ENCODE measurements around the gene KPNA2.
"Not testable (repeated sequence)": the region's sequence is repeated elsewhere in the genome, so short reads cannot be mapped to it uniquely, and the experiment has no call there.

KPNA2 gene

DNA sequence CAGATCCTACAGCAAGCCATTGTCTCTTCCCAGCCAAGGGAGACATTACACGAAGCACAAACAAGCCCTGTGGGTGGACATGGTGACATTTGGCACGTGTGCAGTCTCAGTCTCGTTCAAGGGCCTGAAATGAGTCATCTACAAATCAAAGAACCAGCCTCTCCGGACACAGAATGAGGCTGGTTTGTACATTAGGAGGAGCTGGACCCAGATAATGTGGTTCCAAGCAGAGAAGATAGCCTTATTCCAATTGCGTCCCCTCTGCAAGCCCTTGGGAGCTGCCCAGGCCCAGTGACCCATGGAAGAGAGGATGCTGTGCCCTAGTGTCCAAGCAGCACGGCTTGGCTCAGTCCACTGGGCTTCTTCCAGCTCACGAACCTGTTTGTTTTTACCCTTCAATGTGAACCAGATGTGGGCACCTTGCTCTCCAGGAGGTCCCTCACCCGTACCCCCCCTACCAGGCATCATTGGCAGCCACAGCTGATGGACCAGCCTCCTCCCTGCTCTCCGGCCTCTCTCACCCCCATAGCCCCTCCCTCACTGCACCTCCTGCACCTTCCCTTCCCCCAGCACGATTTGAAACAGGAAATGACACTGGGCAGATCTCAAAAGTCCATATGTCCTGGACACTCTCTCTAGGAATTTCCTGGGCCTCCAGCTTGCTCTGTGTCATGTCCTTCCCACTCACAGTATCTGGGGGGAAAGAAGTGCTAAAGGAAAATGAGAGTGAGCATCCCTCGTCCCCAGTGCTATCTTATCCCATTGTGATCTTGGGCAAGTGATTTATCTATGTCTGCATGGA, 26.2 kb downstream of the KPNA2 start:
- DNase-seq: no peak

DNA sequence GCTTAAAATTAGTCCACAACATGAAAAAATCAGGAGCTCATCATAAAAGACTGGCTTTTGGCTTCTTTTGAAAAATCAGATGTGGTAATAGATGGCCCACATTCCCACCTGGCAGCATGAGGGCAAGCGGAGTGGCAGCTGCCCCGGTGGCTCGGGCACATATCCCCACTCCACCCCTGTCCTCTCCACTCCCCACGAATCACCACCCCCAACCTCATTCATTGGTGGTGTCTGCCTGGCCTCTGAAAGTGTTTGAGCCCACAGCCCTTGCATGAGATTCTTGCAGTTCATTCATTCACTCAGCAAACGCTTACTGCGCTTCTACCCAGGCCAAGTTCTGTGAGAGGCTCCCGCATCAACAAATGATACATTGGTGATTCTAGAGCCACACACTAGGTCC, 29.8 kb downstream of the KPNA2 start:
- not testable (repeated sequence) for DNase-seq

DNA sequence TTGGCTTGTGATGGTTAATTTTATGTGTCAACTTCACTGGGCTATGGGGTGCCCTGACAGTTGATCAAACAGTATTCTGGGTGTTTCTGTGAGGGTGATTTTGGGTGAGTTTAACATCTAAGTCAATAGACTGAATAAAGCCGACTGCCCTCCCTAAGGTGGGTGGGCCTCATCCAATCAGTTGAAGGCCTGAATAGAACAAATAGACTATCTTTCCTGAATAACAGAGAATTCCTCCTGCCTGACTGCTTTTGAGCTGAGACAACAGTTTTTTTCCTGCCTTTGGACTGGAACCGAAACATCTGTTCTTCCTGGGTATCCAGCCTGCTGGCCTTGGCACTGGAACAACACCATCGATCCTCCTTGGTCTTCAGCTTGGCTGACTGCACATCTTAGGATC, 33.0 kb downstream of the KPNA2 start:
- not testable (repeated sequence) for DNase-seq

DNA sequence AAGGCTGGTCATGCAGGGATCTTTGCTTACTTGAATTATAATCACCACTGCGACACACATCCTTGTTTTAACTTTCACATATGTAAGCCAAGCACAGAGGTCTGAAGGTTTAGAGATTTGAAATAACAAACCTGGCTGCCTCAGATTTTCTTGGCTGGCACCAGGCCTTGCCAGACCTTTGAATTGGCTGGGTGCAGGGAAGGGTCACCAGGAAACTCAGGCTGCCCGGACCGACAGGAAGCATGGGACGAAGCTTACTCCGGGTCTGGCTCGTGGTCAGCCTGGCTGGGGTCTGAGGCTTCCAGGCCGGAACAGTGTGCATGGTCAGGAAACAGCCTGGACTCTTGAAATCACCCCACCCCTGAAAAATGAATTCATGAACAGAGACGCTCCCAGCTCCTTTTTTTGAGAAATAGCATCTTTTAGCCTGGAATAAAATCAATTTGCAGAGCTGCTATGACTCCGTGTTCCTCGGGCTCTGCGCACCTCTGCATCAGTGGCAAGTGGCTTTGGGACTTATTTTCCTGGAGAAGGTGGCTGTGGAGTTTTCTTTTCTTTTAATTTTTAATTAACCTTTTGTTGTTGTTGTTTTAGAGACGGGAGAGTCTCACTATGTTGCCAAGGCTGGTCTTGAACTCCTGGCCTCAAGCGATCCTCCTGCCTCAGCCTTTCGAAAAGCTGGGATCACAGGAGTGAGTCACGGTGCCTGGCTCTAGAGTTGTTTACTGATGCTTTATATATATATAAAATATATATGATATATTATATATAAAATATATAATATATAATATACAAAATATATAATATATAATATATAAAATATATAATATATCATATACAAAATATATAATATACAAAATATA, 35.3 kb downstream of the KPNA2 start:
- not testable (repeated sequence) for DNase-seq

DNA sequence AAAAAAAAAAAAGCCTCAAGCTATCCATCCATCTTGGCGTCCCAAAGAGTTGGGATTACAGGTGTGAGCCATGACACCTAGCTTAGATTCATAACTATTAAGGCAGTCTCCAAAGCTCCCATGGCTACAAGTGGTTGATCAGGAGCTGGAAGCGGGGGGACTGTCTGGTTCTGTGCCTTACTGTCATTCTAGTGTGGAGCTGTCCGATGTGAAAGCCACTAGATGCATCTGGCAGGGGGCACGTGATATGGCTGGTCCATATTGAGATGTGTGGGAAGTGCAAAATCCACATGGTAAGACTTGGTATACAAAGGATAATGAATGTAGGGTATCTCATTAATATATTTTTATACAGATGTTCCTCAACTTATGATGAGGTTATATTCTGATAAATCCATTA, 38.7 kb downstream of the KPNA2 start:
- no peak for DNase-seq

DNA sequence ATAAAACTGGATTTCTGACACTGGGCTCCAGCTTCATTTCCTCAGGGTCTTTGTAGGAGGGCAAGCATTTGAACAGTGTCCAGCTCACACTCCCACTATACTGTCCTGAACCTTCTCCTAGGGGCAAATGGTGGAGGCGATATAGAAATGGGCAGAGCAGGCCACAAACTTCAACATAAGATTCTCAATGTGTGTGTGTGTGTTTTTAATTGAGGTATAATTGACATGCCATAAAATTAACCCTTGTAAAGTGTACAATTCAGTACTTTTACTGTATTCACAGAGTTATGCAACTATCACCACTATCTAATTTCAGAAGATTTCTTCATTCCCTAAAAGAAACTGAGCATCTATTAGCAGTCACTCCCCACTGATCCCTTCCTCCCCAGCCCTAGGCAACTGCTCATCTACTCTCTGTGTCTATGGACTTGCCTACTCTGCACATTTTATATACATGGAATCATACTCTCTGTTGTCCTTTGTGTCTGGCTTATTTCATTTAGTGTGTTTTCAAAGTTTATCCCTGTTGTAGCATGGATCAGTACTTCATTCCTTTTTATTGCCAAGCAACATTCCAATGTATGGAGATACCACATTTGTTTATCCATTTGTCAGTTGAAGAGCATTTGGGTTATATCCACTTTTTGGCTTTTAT, 40.5 kb downstream of the KPNA2 start:
- peak; percentile 40 for DNase-seq

DNA sequence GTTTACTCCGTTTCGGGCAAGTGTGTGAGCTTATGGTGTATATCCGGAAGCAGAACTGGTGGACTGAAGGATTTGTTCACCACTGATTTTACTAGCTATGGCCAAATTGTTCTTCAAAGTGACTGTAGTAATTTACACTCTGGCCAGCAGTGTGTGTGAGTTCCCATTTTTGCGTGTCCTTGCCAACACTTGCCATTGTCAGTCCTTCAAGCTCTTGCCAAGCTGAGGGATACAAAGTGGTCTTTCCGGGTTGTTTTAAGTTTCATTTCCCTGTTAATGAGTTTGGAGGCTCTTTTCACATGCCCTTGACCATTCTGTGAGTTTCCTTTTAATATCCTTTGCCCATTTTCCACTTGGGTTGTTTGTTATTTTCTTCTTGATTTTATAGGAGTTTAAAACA, 42.0 kb downstream of the KPNA2 start:
- DNase-seq: not testable (repeated sequence)

DNA sequence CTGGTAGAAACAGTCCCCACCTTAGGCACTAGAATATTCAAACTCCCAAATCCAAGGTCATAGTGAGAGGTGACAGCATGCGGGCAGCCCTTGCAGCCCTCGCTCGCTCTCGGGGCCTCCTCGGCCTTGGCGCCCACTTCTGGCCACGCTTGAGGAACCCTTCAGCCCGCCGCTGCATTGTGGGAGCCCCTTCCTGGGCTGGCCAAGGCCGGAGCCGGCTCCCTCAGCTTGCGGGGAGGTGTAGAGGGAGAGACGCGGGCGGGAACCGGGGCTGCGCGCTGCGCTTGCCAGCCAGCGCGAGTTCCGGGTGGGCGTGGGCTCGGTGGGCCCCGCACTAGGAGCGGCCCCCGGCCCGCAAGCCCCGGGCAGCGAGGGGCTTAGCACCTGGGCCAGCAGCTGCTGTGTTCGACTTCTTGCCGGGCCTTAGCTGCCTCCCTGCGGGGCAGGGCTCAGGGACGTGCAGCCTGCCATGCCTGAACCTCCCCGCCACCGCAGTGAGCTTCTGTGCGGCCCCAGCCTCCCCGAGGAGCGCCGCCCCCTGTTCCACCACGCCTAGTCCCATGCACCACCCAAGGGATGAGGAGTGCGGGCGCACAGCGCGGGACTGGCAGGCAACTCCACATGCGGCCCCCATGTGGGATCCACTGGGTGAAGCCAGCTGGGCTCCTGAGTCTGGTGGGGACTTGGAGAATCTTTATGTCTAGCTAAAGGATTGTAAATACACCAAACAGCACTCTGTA, 45.0 kb downstream of the KPNA2 start:
- no peak for DNase-seq

DNA sequence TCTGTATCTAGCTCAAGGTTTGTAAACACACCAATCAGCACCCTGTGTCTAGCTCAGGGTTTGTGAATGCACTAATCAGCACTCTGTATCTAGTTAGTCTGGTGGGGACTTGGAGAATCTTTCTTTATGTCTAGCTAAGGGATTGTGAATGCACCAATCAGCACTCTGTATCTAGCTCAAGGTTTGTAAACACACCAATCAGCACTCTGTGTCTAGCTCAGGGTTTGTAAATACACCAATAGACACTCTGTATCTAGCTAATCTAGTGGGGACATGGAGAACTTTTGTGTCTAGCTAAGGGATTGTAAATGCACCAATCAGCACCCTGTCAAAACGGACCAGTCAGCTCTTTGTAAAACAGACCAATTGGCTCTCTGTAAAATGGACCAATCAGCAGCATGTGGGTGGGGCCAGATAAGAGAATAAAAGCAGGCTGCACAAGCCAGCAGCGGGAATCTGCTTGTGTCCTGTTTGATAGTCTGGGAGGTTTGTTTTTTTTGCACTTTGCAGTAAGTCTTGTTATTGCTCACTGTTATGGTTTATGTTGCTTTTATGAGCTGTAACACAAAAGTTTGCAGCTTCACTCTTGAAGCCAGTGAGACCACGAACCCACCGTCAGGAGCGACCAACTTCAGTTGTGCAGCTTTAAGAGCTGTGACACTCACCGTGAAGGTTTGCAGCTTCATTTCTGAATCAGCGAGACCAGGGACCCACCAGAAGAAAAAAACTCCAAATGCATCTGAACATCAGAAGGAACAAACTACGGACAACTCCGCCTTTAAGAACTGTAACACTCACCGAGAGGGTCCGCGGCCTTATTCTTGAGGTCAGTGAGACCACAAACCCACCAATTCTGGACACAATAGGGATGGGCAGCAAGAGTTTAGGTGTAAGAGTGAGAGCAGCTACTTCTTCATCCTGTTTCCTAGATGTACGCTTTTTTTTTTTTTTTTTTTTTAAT, 46.0 kb downstream of the KPNA2 start:
- DNase-seq: not testable (repeated sequence)

DNA sequence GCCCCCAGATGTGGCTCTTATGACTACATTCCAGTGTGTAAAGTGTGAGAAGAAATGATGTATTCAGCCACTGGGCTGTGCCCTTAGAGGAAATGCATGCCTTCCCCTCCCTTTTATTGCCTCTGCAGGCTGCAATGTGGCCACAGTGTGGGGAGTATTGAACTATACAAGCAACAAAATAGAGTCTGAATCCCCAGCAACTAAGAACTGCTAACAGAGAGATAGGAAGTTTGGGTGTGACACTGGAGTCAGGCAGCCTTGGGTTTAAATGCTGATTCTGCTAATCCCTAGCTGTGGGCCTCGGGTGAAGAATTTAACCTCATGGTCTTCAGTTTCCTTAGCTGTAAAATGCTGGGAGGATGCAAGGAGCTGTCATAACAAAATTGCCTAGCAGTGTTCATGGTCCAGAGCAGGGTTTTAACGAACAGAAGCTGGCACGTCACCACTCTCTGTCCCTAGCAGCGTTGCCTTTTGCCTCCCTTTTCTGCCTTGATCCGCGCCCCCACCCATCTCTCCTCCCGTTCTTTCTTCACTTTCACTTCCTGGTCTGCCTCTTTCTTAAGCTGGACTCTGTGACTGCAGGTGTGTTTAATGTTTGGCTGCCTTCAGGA, 50.3 kb downstream of the KPNA2 start:
- no peak for DNase-seq

DNA sequence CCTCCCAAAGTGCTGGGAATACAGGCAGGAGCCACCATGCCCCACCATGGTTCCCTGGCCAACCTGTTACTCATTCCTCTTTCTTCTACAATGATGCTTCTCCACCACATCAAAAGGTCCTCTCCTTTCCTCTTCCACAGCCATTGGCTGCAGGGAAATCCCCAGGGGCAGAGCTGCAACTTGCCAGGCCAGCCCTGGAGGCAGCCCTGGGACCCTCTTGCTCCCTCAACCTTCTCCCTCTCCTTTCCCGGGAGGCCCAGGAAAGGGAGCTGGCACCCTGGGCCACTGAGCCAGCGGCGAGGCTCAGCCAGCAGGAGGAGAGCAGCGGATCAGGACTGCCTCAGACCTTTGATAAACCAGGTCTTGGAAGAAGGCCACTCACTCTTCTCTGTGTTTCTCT, 51.1 kb downstream of the KPNA2 start:
- not testable (repeated sequence) for DNase-seq

DNA sequence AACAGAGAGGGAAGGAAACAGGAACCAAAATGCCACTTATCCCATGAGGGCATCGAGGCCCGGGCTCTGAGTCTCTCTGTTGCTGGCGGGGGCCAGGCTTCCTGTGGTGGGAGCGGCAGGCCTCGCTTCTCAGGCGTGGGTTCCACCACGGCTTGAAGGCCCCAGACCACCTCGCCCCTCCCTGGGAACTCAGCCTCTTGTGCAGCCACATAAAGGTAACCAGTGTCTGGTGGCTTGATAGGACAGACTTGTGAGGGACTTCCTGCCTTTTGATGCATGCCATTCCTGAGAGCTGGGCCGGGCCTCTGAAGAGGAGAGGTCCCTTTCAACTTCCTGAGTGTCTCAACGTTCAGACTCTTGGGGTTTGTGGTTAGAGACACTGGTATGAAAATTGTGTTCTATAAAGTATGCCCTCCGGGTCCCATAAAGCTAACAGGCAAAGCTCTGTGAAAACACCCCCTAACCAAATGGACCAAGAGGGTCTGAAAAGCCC, 51.6 kb downstream of the KPNA2 start:
- not testable (repeated sequence) for DNase-seq

DNA sequence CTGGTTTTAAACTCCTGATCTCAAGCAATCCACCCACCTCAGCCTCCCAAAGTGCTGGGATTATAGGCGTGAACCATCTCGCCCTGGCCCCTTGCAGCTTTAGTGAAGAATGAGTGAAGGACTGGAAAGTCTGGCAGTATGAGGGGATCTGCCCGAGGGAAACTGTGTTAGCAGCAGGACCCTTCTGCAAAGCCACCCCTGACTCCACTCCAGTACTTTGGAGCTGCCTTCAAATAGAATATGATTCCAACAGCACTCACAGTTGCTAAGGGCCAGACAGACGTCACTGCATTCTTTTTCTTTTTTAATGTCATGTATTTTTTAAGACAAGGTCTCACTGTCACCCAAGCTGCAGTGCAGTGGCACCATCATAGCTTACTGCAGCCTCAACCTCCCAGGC, 52.3 kb downstream of the KPNA2 start:
- no peak for DNase-seq

DNA sequence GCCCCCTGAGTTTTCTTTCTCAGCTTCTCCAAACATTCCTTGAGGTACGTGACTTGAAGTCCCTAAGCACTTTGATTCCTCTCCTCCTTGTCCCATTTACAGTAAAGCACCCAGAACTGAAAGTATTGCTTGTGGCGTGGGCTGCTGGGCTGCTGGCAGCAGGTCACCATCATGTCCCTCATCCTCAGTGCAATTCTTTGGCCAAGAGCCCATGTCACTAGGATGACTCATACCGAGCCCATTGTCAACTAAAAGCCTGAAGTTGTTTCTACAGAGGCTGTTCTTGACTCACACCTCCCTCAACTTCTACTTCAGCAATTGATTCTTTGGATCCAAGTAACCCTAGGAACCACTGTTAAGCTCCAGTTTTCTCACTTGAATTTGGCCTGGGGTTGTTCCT, 54.3 kb downstream of the KPNA2 start:
- peak; percentile 31 for DNase-seq

DNA sequence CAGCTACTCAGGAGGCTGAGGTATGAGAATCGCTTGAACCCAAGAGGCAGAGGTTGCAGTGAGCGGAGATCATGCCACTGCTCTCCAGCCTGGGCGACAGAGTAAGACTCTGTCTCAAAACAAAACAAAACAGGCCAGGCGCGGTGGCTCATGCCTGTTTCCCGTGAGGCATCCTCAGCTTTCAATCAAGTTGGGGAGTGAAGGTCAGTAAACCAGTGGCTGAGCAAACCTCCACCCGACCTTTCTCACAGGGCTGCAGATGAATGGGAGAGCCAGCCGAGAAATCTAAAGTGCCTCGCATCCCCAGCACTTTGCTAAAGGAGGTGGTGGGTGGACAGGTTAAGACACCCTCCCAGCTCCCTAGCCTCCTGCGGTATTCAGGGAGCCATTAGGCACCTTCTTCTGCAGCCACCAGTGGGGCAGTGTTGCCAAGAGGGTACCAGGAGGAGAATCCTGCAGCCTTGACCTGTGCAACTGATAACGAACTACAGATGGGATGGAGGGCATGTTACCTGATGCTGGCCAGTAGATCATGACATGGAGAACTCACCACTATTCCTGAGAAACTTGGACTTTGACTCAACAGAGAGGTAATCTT, 59.0 kb downstream of the KPNA2 start:
- no peak for DNase-seq

DNA sequence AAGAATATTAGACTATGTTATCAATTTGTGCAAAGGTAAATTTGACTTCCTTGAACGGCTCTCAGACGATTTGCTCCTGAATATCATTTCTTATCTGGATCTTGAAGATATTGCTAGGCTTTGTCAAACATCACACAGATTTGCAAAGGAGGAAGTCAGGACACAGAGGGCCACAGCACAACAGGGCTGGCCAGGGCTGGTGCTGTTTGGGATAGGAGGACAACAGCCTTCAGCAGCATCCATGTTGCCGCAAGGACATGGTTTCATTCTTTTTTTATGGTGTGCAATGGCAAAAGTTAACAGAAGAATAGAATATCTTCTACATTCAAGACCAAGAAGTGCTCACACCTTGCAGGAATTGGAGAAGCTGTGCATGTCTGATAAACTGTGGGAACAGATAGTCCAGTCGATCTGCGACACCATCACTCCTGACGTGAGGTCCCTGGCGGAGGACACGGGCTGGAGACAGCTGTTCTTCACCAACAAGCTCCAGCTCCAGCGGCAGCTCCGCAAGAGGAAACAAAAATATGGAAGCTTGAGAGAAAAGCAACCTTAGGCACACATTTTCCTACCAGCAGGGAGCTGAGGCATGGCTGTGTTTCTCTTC, 59.8 kb downstream of the KPNA2 start:
- no peak for DNase-seq

DNA sequence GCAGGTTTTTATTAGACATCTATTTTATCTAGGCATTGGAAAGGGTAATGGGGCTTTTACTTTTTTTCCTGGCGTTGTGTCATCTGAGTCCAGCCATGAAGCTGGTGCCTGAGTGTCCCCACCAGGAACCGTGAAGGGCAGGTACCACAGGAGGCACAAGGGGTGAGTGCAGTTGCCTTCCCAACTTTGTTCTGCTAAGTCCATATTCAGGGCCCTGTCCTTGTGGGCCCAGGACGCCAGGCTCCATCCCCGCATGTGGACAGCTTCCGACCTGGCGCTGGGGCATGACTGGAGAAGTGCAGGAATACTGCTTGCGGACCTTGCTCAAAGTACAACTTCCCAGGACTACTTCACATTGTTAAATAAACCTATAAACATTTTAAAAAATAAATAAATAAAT, 60.6 kb downstream of the KPNA2 start:
- DNase-seq: no peak

Data from fibroblast of skin of scalp (primary cell).